Measurements from ENCODE around the gene PAK2. TPM values are rescaled to one million over a fixed set of nuclear protein-coding genes. Genes with fewer than 3 reads are reported as not detected.
A peak's percentile ranks its signal among the peaks of the same experiment; 100 is the strongest.

PAK2 gene
- total RNA-seq, 1 donor from 2014 or later = 76.7 TPM

DNA sequence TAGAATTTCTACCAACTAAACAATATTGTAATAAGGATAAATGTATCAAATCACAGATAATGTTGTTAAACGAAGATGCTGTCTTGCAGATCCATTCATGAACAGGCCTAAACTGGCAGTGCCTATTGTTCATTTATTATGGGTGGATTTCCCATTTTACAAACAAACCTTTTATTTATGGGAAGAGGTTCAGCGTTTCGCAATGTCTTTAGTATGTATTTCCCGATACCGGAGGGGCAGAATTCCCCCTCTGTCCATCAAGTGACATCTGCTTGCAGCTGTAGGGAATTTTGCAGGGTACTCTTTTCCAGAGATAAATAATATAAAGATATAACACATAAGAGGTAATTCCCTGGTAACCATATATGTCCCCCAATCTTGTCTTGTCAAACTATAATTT, 33.3 kb upstream of the PAK2 start:
- TF ChIP-seq, protein P1, sequence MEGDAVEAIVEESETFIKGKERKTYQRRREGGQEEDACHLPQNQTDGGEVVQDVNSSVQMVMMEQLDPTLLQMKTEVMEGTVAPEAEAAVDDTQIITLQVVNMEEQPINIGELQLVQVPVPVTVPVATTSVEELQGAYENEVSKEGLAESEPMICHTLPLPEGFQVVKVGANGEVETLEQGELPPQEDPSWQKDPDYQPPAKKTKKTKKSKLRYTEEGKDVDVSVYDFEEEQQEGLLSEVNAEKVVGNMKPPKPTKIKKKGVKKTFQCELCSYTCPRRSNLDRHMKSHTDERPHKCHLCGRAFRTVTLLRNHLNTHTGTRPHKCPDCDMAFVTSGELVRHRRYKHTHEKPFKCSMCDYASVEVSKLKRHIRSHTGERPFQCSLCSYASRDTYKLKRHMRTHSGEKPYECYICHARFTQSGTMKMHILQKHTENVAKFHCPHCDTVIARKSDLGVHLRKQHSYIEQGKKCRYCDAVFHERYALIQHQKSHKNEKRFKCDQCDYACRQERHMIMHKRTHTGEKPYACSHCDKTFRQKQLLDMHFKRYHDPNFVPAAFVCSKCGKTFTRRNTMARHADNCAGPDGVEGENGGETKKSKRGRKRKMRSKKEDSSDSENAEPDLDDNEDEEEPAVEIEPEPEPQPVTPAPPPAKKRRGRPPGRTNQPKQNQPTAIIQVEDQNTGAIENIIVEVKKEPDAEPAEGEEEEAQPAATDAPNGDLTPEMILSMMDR (IDR thresholded peaks at IDR 0.05) = no peak
- Mint-ChIP-seq H3K27me3 (ENCODE audit: unreplicated experiment) (peaks cover 6% of the 10 kb centered on the region), H3K36me3 (ENCODE audit: unreplicated experiment) (peaks cover 3% of the 10 kb centered on the region), H3K4me1 (ENCODE audit: unreplicated experiment) (peaks cover 4% of the 10 kb centered on the region), H3K9me3 (ENCODE audit: unreplicated experiment) (no peaks in the 10 kb centered on the region), H3K4me3 (ENCODE audit: unreplicated experiment) (no peak overlapping the region), H3K27ac (ENCODE audit: unreplicated experiment) (no peak overlapping the region)
- no peak for DNase-seq (ENCODE audit: extremely low spot score, unreplicated experiment)

DNA sequence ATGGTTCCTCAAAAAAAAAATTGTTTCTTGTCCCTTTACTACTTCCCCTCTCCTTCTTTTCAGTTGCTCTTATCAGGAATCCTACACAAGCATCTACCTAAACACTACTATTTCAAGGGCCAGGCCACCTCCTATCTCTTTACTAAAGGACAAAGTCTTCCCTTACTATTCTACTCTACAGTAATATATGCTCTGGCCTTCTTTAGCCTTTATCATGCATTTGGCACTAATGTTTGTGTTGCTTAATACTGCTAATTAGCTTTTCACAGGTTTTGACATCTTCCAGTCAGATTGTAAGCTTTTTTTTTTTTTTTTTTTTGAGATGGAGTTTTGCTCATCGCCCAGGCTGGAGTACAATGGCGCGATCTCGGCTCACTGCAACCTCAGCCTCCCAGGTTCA, 32.9 kb upstream of the PAK2 start:
- no peak overlapping the region for H3K4me3 Mint-ChIP-seq (ENCODE audit: unreplicated experiment)
- H3K27ac Mint-ChIP-seq (ENCODE audit: unreplicated experiment) = no peak overlapping the region
- H3K27me3 Mint-ChIP-seq (ENCODE audit: unreplicated experiment) = peaks cover 6% of the 10 kb centered on the region
- no peak for DNase-seq (ENCODE audit: extremely low spot score, unreplicated experiment)
- no peaks in the 10 kb centered on the region for H3K9me3 Mint-ChIP-seq (ENCODE audit: unreplicated experiment)
- H3K4me1 Mint-ChIP-seq (ENCODE audit: unreplicated experiment) = peaks cover 8% of the 10 kb centered on the region
- TF ChIP-seq, protein P1 (IDR thresholded peaks at IDR 0.05) = no peak
- H3K36me3 Mint-ChIP-seq (ENCODE audit: unreplicated experiment) = peaks cover 3% of the 10 kb centered on the region

DNA sequence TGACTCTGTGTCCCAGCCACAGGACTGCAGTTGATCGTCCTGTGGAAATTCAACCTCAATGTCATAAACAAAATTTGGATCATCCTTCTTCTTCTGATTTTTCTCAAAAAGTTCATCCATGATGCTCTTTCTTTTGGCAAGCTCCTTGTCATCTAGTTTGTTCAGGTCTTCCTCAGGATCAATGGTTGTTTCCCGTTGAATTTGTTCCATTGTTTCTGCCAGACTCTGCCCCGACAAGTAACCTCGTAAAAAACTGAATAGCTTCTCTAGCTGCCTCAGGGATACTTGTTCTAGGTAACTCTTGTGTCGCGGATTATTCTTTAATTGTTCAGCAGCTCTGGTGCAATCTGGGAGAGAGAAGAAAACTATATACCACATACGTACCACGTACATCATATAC, 32.1 kb upstream of the PAK2 start:
- DNase-seq (ENCODE audit: extremely low spot score, unreplicated experiment) = no peak
- H3K27ac Mint-ChIP-seq (ENCODE audit: unreplicated experiment) = no peak overlapping the region
- TF ChIP-seq, protein P1 (IDR thresholded peaks at IDR 0.05) = no peak
- peaks cover 9% of the 10 kb centered on the region for H3K4me1 Mint-ChIP-seq (ENCODE audit: unreplicated experiment)
- peaks cover 4% of the 10 kb centered on the region for H3K27me3 Mint-ChIP-seq (ENCODE audit: unreplicated experiment)
- H3K36me3 Mint-ChIP-seq (ENCODE audit: unreplicated experiment) = peaks cover 3% of the 10 kb centered on the region
- H3K4me3 Mint-ChIP-seq (ENCODE audit: unreplicated experiment) = no peak overlapping the region
- H3K9me3 Mint-ChIP-seq (ENCODE audit: unreplicated experiment) = no peaks in the 10 kb centered on the region

DNA sequence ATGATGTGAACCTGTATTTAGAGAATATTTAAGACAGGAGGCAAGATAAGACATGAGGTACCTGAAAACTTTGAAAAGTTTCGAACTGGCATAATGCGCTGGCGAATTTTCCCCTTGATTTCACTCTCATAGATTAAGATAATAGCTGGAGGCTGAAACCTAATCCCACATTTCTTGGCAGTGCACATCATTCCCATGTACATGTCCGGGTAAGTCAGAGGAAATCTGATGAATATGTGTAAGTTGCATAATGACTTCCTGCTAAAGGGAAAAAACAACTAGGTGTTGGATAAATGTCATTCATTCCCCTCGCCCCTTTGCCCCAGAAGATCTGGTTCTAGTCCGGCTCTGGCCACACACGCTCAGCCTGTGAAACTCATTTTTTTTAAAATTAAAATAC, 31.2 kb upstream of the PAK2 start:
- H3K27me3 Mint-ChIP-seq (ENCODE audit: unreplicated experiment) = no peaks in the 10 kb centered on the region
- TF ChIP-seq, protein P1 (IDR thresholded peaks at IDR 0.05) = no peak
- H3K4me1 Mint-ChIP-seq (ENCODE audit: unreplicated experiment) = peaks cover 17% of the 10 kb centered on the region
- DNase-seq (ENCODE audit: extremely low spot score, unreplicated experiment) = no peak
- H3K36me3 Mint-ChIP-seq (ENCODE audit: unreplicated experiment) = peaks cover 3% of the 10 kb centered on the region
- no peak overlapping the region for H3K4me3 Mint-ChIP-seq (ENCODE audit: unreplicated experiment)
- no peak overlapping the region for H3K27ac Mint-ChIP-seq (ENCODE audit: unreplicated experiment)
- H3K9me3 Mint-ChIP-seq (ENCODE audit: unreplicated experiment) = no peaks in the 10 kb centered on the region

DNA sequence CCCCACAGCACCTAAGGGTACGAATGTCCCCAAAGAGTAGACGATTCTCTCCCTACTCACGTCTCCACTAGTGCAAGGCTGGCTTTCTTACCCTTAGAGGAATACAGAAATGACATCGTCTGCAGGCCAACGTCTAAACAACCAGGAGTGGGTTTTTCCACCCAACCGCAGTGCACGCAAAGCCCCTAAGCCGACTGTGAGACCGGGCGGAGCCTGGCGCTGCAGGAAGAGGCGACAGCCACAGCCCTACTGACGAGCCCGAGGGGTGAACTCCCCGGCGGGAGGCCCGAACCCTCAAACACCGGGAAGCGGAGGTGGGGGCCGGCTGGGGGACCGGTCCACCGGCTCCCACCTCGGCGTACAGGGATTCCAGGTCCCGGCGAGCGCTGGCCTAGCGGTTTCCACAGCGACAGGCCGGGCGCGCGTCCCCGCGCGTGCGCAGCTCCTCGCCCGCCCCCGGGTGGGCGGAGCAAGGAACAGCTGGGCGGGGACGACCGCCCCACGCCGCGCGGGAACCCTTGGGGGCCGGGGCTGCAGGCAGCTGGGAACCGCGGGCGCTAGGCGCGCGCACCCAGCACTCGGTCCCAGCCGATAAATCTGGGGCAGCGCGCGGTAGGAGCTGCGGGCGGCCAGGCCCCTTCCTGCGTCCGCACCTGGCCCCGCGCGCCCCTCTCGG, 27.7 kb upstream of the PAK2 start, which contains the start of the genes CEP19 and PIGX:
Gene CEP19 (minus strand): TSS at position 413 of the 676 bp plus-strand sequence. CDS start 3,593 bp downstream, outside the sequence.
Gene PIGX (plus strand): TSS at position 540 of the 676 bp plus-strand sequence.
- peaks cover 24% of the 10 kb centered on the region for H3K4me1 Mint-ChIP-seq (ENCODE audit: unreplicated experiment)
- peak within 1 kb of the TSS; percentile 89 for H3K27ac Mint-ChIP-seq (ENCODE audit: unreplicated experiment)
- peak; percentile 96 for DNase-seq (ENCODE audit: extremely low spot score, unreplicated experiment)
- H3K36me3 Mint-ChIP-seq (ENCODE audit: unreplicated experiment) = peaks cover 3% of the 10 kb centered on the region
- H3K4me3 Mint-ChIP-seq (ENCODE audit: unreplicated experiment) = peak within 1 kb of the TSS; percentile 84
- H3K9me3 Mint-ChIP-seq (ENCODE audit: unreplicated experiment) = no peaks in the 10 kb centered on the region
- TF ChIP-seq, protein P1 (IDR thresholded peaks at IDR 0.05) = no peak
- no peaks in the 10 kb centered on the region for H3K27me3 Mint-ChIP-seq (ENCODE audit: unreplicated experiment)

All from osteocyte (in vitro differentiated cells).